K562 (cell line): ENCODE measurements around the gene ZXDB. TPM values are rescaled to one million over a fixed set of nuclear protein-coding genes. Genes with fewer than 3 reads are reported as not detected.

Source experiments
- ATAC-seq: fragments of 200-7000 bp; cut with Tn5 transposase; 3 replicates; pipeline ENCODE4 v1.9.1; 2020; ENCODE audit warnings: moderate library complexity
- BruUV-seq: library from RNA; stranded (reverse); fragments of 400-500 nt; replicated peaks from 2 replicates; lab custom pipeline; 2021; lab: Mats Ljungman, UMichigan
- CTCF ChIA-PET: fragments of 300-600 bp; formaldehyde crosslinking; extraction: SDS; loops from one replicate; lab custom pipeline; 2021; ENCODE audit warnings: low intra/inter-chr PET ratio; lab: Yijun Ruan, JAX
- POLR2A ChIA-PET: fragments of 300-600, 350-650 bp; sonication (Branson Sonifier 250); formaldehyde crosslinking; extraction: SDS; loops from one replicate; lab custom pipeline; 2021; ENCODE audit warnings: antibody characterized with exemption, inconsistent platforms; lab: Yijun Ruan, JAX
- DNase-seq, 4 experiments: peaks; one replicate each; pipeline versions ENCODE4 v3.0.0 to v3.0.0-alpha.2; 2011 to 2018; ENCODE audit warnings: low spot score in 3 of 4, mixed read lengths in 3 of 4; ENCODE audit errors: extremely low read depth in 1 of 4
- FAIRE-seq: peaks from 2 replicates; lab custom pipeline; 2011; peaks lifted over from hg19 to GRCh38; lab: Jason Lieb, UNC
- H2AFZ ChIP-seq: 2 replicates; pipeline ENCODE4 v1.6.0; 2011; ENCODE audit warnings: low read depth, low read length, control low read depth, inconsistent platforms
- H3K27ac ChIP-seq: fragments of 200-600 bp; 3 replicates; pipeline ENCODE4 v1.8.0; 2011; ENCODE audit warnings: low read depth, mild to moderate bottlenecking, control low read depth, inconsistent platforms, low read length, moderate library complexity, mixed read lengths; ENCODE audit errors: extremely low read depth
- H3K27me3 ChIP-seq, 2 experiments: fragments of 300-600 bp in 1 of 2; 2 replicates in 1 of 2; 3 replicates in 1 of 2; pipeline versions ENCODE4 v1.6.0 to v1.8.0; 2011; ENCODE audit warnings: inconsistent platforms in 2 of 2, low read length in 2 of 2, mild to moderate bottlenecking in 1 of 2, mixed read lengths in 1 of 2, moderate library complexity in 1 of 2; ENCODE audit not compliant: control insufficient read depth in 2 of 2, insufficient read depth in 2 of 2
- H3K36me3 ChIP-seq: fragments of 300-600 bp; 3 replicates; pipeline ENCODE4 v1.8.0; 2011; ENCODE audit warnings: mild to moderate bottlenecking, low read length, inconsistent platforms; ENCODE audit not compliant: control insufficient read depth, insufficient read depth
- H3K4me1 ChIP-seq, 2 experiments: fragments of 200-600 bp in 1 of 2; replicated peaks in 1 of 2; 2 replicates in 1 of 2; 3 replicates in 1 of 2; pipeline versions ENCODE4 v1.5.1 to v1.8.0; 2011; ENCODE audit warnings: inconsistent platforms in 2 of 2, low read length in 2 of 2, mild to moderate bottlenecking in 1 of 2, mixed read lengths in 1 of 2, moderate library complexity in 1 of 2; ENCODE audit not compliant: control insufficient read depth in 2 of 2, insufficient read depth in 2 of 2
- H3K4me2 ChIP-seq: 2 replicates; pipeline ENCODE4 v1.6.1; 2011; ENCODE audit warnings: low read length, control low read depth, inconsistent platforms, mixed read lengths; ENCODE audit not compliant: insufficient read depth
- H3K4me3 ChIP-seq: fragments of 200-600 bp; sonication (generic), shearing (Covaris generic); 2 replicates; pipeline ENCODE4 v1.5.1; 2016; ENCODE audit warnings: control low read depth, inconsistent platforms
- H3K79me2 ChIP-seq: fragments of 200-600 bp; 3 replicates; pipeline ENCODE4 v1.8.0; 2011; ENCODE audit warnings: low read length, inconsistent platforms; ENCODE audit not compliant: control insufficient read depth, insufficient read depth
- H3K9ac ChIP-seq, 2 experiments: 2 replicates each; pipeline versions ENCODE4 v1.6.0 to v1.6.1; 2011; ENCODE audit warnings: low read depth in 2 of 2, low read length in 2 of 2, control low read depth in 1 of 2, inconsistent platforms in 1 of 2, mild to moderate bottlenecking in 1 of 2, mixed read lengths in 1 of 2; ENCODE audit not compliant: insufficient read depth in 1 of 2
- H3K9me1 ChIP-seq: one replicate; pipeline ENCODE4 v1.6.0; 2011; ENCODE audit warnings: inconsistent platforms, mild to moderate bottlenecking, low read length, moderate library complexity; ENCODE audit not compliant: control insufficient read depth, insufficient read depth
- H3K9me3 ChIP-seq: replicated peaks from 2 replicates; pipeline ENCODE4 v1.5.1; 2011; ENCODE audit warnings: low read depth, low read length, inconsistent platforms; ENCODE audit not compliant: control insufficient read depth, insufficient read depth
- H4K20me1 ChIP-seq: replicated peaks from 2 replicates; pipeline ENCODE4 v1.6.1; 2011; ENCODE audit warnings: low read length, inconsistent platforms, mixed read lengths; ENCODE audit not compliant: control insufficient read depth, insufficient read depth
- ATF3 ChIP-seq, 2 experiments: fragments of 450-650 bp in 1 of 2; sonication (generic) in 1 of 2; formaldehyde crosslinking in 1 of 2; IDR thresholded peaks in 1 of 2; conservative IDR thresholded peaks in 1 of 2; 2 replicates each; pipeline versions ENCODE4 v1.6.1 to v1.8.1; 2016 to 2023; ENCODE audit warnings: mild to moderate bottlenecking in 2 of 2, moderate library complexity in 2 of 2, inconsistent platforms in 1 of 2, missing genetic modification reagents in 1 of 2
- ELF4 ChIP-seq: fragments of 450-650 bp; formaldehyde crosslinking; IDR thresholded peaks from 2 replicates; pipeline ENCODE4 v1.4.0; 2022; ENCODE audit warnings: missing genetic modification characterization
- FOSL1 ChIP-seq: fragments of 200-800 bp; sonication (Bioruptor generic); conservative IDR thresholded peaks from 2 replicates; pipeline ENCODE4 v1.6.1; 2016; ENCODE audit warnings: missing genetic modification characterization, missing compliant biosample characterization
- MAFG ChIP-seq: fragments of 450-650 bp; conservative IDR thresholded peaks from 2 replicates; pipeline ENCODE4 v1.6.1; 2016; ENCODE audit warnings: missing genetic modification characterization, missing compliant biosample characterization
- THRAP3 ChIP-seq: fragments of 450-650 bp; IDR thresholded peaks from 2 replicates; pipeline ENCODE4 v1.6.1; 2016; ENCODE audit warnings: mild to moderate bottlenecking, inconsistent platforms, borderline replicate concordance
- ZNF316 ChIP-seq: fragments of 450-650 bp; IDR thresholded peaks from 2 replicates; pipeline ENCODE4 v1.6.1; 2016
- WGBS: fragments of 100-300 bp; shearing (Covaris generic); methylation state at CpG from one replicate; pipeline ENCODE4 v1.1.6; 2016; ENCODE audit warnings: low coverage, mixed read lengths; ENCODE audit not compliant: insufficient coverage; ENCODE audit errors: missing lambda C conversion rate; 5-methylcytosine and 5-hydroxymethylcytosine counted together
- in situ Hi-C: fragments of 300-500 bp; cut with MboI; formaldehyde crosslinking; loops from 4 replicates; pipeline ENCODE4 v1.15.0; 2018; ENCODE audit warnings: inconsistent platforms, mixed read lengths
- intact Hi-C: fragments of 100-400 bp; cut with micrococcal nuclease; formaldehyde crosslinking; loops from 2 replicates; pipeline ENCODE4 v1.14.2; 2022
- polyA plus RNA-seq, 8 experiments: library from polyadenylated mRNA; depleted of rRNA in 4 of 8; stranded (reverse) in 5 of 8; unstranded in 3 of 8; fragments of >200 nt; fragmentation: Nextera tagmentation in 2 of 8; fragmentation: Illumina TruSeq in 1 of 8; extraction: Ambion mirVana in 2 of 8; extraction: Trizol in 1 of 8; gene quantifications; 2 replicates each; pipeline versions ENCODE4 v1.2.1 to v1.2.3, GENCODE V29; 2011 to 2014; ENCODE audit warnings: inconsistent platforms in 1 of 8, missing spikeins in 1 of 8
- total RNA-seq, 7 experiments: library from RNA; depleted of rRNA in 6 of 7; stranded (reverse); fragments of >200 nt in 6 of 7; fragmentation: Illumina TruSeq in 2 of 7; extraction: Trizol in 2 of 7; gene quantifications; 2 replicates each; pipeline versions ENCODE4 v1.2.1 to v1.2.3, GENCODE V29; 2011 to 2021; ENCODE audit warnings: low replicate concordance in 1 of 7

The ZXDB gene
- total and polyA plus RNA-seq, 9 of the 15 experiments (the other 6 are each of a cell fraction or from before 2014, with no cell fraction given): 0.43 to 2.6 (median 2.0) TPM

DNA sequence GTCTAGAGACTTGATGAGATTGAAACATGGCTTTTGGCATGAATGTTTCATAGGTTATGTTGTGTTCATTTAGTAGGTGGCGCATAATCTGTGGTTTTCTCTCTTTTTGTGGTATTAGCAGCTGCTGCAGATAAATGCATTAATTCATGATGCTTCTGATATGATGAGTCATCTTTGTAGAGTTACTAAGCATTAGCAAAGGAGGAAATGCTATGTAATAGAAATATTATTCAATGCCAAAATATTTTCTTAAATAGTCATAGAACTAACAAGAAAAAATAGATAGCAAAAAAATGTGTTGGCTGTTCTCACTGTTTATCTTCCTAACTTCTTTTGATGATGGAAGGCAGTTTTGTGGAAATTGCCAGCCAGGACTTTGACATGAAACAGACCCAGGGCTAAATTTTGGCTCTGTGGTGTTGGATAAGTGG lies 3.6 kb downstream of the ZXDB start:
- no peak for DNase-seq
- 67% methylated on average over 1 of the region's 1 CpG for WGBS
- ChIA-PET CTCF (no interaction called here), POLR2A (no interaction called here)
- peaks cover 17% of the 10 kb centered on the region for H3K79me2 ChIP-seq
- in situ Hi-C loops: no loop called here
- H3K9me3 ChIP-seq: no peaks in the 10 kb centered on the region
- H2AFZ ChIP-seq: no peak overlapping the region
- BruUV-seq: no TSS peak
- no peak overlapping the region for H3K9ac ChIP-seq
- H3K27ac ChIP-seq: no peak overlapping the region
- H3K4me1 ChIP-seq: peaks cover 2 to 9% of the 10 kb centered on the region in 2 experiments; a peak in 2 of 5 replicates
- no peak overlapping the region for H3K4me3 ChIP-seq
- H4K20me1 ChIP-seq: no peaks in the 10 kb centered on the region
- H3K4me2 ChIP-seq: 0 out of 2 replicates have a peak overlapping the region, but pooled peaks have one; percentile 8
- ATAC-seq: no peak
- H3K27me3 ChIP-seq: no peaks in the 10 kb centered on the region
- H3K36me3 ChIP-seq: no peaks in the 10 kb centered on the region
- H3K9me1 ChIP-seq: no peaks in the 10 kb centered on the region
- intact Hi-C loops: loop anchor here (5.0 kb wide), 1 partner anchor 438 kb away; no protein-coding TSS in a partner anchor
- TF ChIP-seq ELF4 (CRISPR knock-in tag): no peak
- TF ChIP-seq ATF3 (IDR thresholded peaks at IDR 0.05): peak; percentile 49; the same call in 1 of the 2 replicates
- TF ChIP-seq ATF3 (CRISPR knock-in tag; conservative IDR thresholded peaks at IDR 0.05): no peak
- TF ChIP-seq THRAP3: no peak
- TF ChIP-seq MAFG (tag): peak; percentile 49
- TF ChIP-seq FOSL1 (tag): peak; percentile 44; the same call in 1 of the 2 replicates
- peak; percentile 31; the same call in 1 of the 2 replicates for TF ChIP-seq ZNF316
- TF ChIP-seq, all 486 proteins: peak for 4
- FAIRE-seq: no peak
